GM19043 (cell line): ENCODE data around the gene OCEL1.
A peak's percentile ranks its signal among the peaks of the same experiment; 100 is the strongest.
"Not testable (repeated sequence)": the region's sequence is repeated elsewhere in the genome, so short reads cannot be mapped to it uniquely, and the experiment has no call there.

ENCODE experiments used
- ATAC-seq: cut with Tn5 transposase; IDR thresholded peaks from one replicate; pipeline ENCODE4 v1.9.1; 2021; ENCODE audit warnings: low read depth; ENCODE audit not compliant: unreplicated experiment

Gene OCEL1

GRCh38 chr19:17259934-17260333, 33.9 kb downstream of the OCEL1 start:
- ATAC-seq = no peak

- ATAC-seq = no peak
Measured at GRCh38 chr19:17260842-17261325, 34.9 kb downstream of the OCEL1 start.

- ATAC-seq = no peak
Measured at GRCh38 chr19:17262557-17262956, 36.5 kb downstream of the OCEL1 start.

GRCh38 chr19:17263712-17264640, 38.0 kb downstream of the OCEL1 start:
- ATAC-seq = no peak

GRCh38 chr19:17264641-17264979, 38.6 kb downstream of the OCEL1 start, which contains the start of gene USHBP1:
Gene USHBP1 (minus strand): TSS chr19:17264745. CDS start chr19:17264299, 446 bp downstream.
- no peak for ATAC-seq

- ATAC-seq = no peak
Measured at GRCh38 chr19:17266026-17266425, 40.0 kb downstream of the OCEL1 start.

- ATAC-seq = peak; percentile 12
Measured at GRCh38 chr19:17266589-17266974, 40.6 kb downstream of the OCEL1 start.

GRCh38 chr19:17266975-17267788, 41.2 kb downstream of the OCEL1 start, which contains the start of gene BABAM1:
Gene BABAM1 (plus strand): TSS chr19:17267443. CDS start chr19:17268807, 1,364 bp downstream.
- peak; percentile 86 for ATAC-seq

GRCh38 chr19:17268754-17269153, 42.7 kb downstream of the OCEL1 start:
- no peak for ATAC-seq

- not testable (repeated sequence) for ATAC-seq
Measured at GRCh38 chr19:17274892-17275291, 48.9 kb downstream of the OCEL1 start.

GRCh38 chr19:17275441-17276175, 49.6 kb downstream of the OCEL1 start:
- ATAC-seq = no peak
